ENCODE data around the gene CELF3. TPM values are rescaled to one million over a fixed set of nuclear protein-coding genes. Genes with fewer than 3 reads are reported as not detected.
A peak's percentile ranks its signal among the peaks of the same experiment; 100 is the strongest.

Gene CELF3
- polyA plus RNA-seq, 3 donors: not detected

GRCh38 chr1:151723726-151724370, 7.2 kb upstream of the CELF3 start:
- Histone ChIP-seq H3K27me3 (ENCODE audit: control insufficient read depth in 2 of 2, insufficient read depth in 2 of 2, low read length in 2 of 2) (peaks cover 28 to 46% of the 10 kb centered on the region in 2 donors), H3K27ac (ENCODE audit: low read depth in 1 of 2, low read length in 2 of 2) (no peak overlapping the region), H3K79me2 (ENCODE audit: insufficient read depth, low read length) (no peaks in the 10 kb centered on the region), H3K9me3 (replicated peaks in 1 of 2; ENCODE audit: control insufficient read depth in 1 of 2, insufficient read depth in 1 of 2, low read length in 2 of 2) (no peaks in the 10 kb centered on the region), H3K9ac (ENCODE audit: insufficient read depth, low read length, poor library complexity, severe bottlenecking) (no peak overlapping the region), H3K4me3 (replicated peaks in 1 of 3; ENCODE audit: low read depth in 2 of 3, low read length in 3 of 3) (no peak overlapping the region), H2AFZ (ENCODE audit: insufficient read depth, low read depth, low read length, poor library complexity, severe bottlenecking) (no peak overlapping the region), H3K4me1 (ENCODE audit: control insufficient read depth in 1 of 2, insufficient read depth in 2 of 2, low read length in 2 of 2) (peaks cover 18 to 22% of the 10 kb centered on the region in 2 donors), H4K20me1 (ENCODE audit: insufficient read depth, low read length) (no peaks in the 10 kb centered on the region), H3K36me3 (replicated peaks in 1 of 2; ENCODE audit: control insufficient read depth in 1 of 2, insufficient read depth in 2 of 2, low read length in 2 of 2) (no peaks in the 10 kb centered on the region), H3K4me2 (replicated peaks; ENCODE audit: extremely low read depth, low read length, poor library complexity, severe bottlenecking) (no peak overlapping the region)
- Mint-ChIP-seq H3K9me3 (peaks cover 0 to 4% (median 0%) of the 10 kb centered on the region in 7 donors), H3K27me3 (ENCODE audit: low read depth in 3 of 3) (peaks cover 55 to 67% (median 62%) of the 10 kb centered on the region in 3 donors), H3K27ac (no peak overlapping the region), H3K36me3 (no peaks in the 10 kb centered on the region), H3K4me3 (peak overlapping the region in 1 of 2 donors; percentile 87), H3K4me1 (peaks cover 23% of the 10 kb centered on the region)
- no peak for DNase-seq
- WGBS (ENCODE audit: insufficient coverage): 71% methylated on average over 1 of the region's 3 CpGs
- intact Hi-C loops (cut with micrococcal nuclease): no loop called here
- TF ChIP-seq CTCF (IDR thresholded peaks at IDR 0.05): no peak

GRCh38 chr1:151721788-151722510, 5.3 kb upstream of the CELF3 start:
- Histone ChIP-seq H3K79me2 (ENCODE audit: insufficient read depth, low read length) (no peaks in the 10 kb centered on the region), H3K4me2 (replicated peaks; ENCODE audit: extremely low read depth, low read length, poor library complexity, severe bottlenecking) (peak overlapping the region; percentile 96), H3K9ac (ENCODE audit: insufficient read depth, low read length, poor library complexity, severe bottlenecking) (no peak overlapping the region), H3K27ac (ENCODE audit: low read depth in 1 of 2, low read length in 2 of 2) (no peak overlapping the region), H3K9me3 (replicated peaks in 1 of 2; ENCODE audit: control insufficient read depth in 1 of 2, insufficient read depth in 1 of 2, low read length in 2 of 2) (no peaks in the 10 kb centered on the region), H4K20me1 (ENCODE audit: insufficient read depth, low read length) (no peaks in the 10 kb centered on the region), H3K4me3 (replicated peaks in 1 of 3; ENCODE audit: low read depth in 2 of 3, low read length in 3 of 3) (peak overlapping the region; percentile 18 to 81 (median 45)), H3K4me1 (ENCODE audit: control insufficient read depth in 1 of 2, insufficient read depth in 2 of 2, low read length in 2 of 2) (peaks cover 18 to 22% of the 10 kb centered on the region in 2 donors), H2AFZ (ENCODE audit: insufficient read depth, low read depth, low read length, poor library complexity, severe bottlenecking) (peak overlapping the region; percentile 75), H3K36me3 (replicated peaks in 1 of 2; ENCODE audit: control insufficient read depth in 1 of 2, insufficient read depth in 2 of 2, low read length in 2 of 2) (no peaks in the 10 kb centered on the region), H3K27me3 (ENCODE audit: control insufficient read depth in 2 of 2, insufficient read depth in 2 of 2, low read length in 2 of 2) (peaks cover 47 to 65% of the 10 kb centered on the region in 2 donors)
- H3K36me3 Mint-ChIP-seq: peaks cover 2 to 3% of the 10 kb centered on the region in 2 donors
- no peak overlapping the region for H3K27ac Mint-ChIP-seq
- intact Hi-C loops (cut with micrococcal nuclease): no loop called here
- peaks cover 27% of the 10 kb centered on the region for H3K4me1 Mint-ChIP-seq
- H3K27me3 Mint-ChIP-seq (ENCODE audit: low read depth in 3 of 3): peaks cover 72 to 83% (median 78%) of the 10 kb centered on the region in 3 donors
- 15% methylated on average over 5 of the region's 17 CpGs for WGBS (ENCODE audit: insufficient coverage)
- no peak for DNase-seq
- peaks cover 0 to 11% (median 2%) of the 10 kb centered on the region in 7 donors for H3K9me3 Mint-ChIP-seq
- TF ChIP-seq CTCF (IDR thresholded peaks at IDR 0.05): no peak
- H3K4me3 Mint-ChIP-seq: peak overlapping the region; percentile 77 to 87
